T-helper 9 cell (primary cell): ENCODE data around the gene EDDM13.
A peak's percentile ranks its signal among the peaks of the same experiment; 100 is the strongest.
"Not testable (repeated sequence)": the region's sequence is repeated elsewhere in the genome, so short reads cannot be mapped to it uniquely, and the experiment has no call there.

Source experiments
- DNase-seq: peaks from one replicate; pipeline ENCODE4 v3.0.0-alpha.2; 2020

The EDDM13 gene

DNA sequence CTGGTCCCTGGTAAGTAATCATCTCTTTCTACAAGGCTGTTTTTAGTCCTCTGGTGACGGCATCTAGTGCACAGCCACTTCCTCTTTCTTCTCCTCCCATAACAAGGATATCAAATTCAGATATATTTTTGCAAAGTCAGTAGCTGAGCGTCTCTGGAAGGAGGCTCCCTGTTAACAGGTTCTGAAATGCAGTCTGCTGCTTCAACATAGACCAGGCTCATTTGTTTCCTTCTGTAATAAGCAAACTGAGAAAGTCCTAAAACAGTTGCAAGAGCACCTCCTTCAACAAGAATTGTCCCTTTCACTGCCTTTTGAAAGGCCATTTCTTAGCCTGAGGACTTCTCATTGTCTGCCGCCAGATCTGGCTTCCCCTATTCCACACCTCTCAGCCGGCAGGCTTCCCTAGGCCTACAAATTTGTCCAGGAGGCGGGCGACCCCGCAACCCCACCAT, 49.5 kb downstream of the EDDM13 start:
- DNase-seq = no peak

DNA sequence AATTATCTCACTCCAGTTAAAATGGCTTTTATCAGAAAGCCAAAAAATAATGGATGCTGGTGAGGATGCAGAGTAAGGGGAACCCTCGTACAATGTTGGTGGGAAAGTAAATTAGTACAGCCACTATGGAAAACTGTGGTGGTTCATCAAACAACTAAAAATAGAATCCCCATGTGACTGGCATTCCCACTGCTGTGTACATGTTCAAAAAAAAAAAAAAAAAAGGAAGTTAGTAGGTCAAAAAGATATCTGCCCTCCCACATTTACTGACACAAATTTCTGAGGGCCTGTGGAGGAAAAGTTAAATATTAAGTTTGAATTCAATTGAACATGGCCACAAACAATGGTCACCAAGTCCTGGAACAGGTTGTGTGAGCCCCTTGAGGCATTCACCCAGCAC, 51.9 kb downstream of the EDDM13 start:
- no peak for DNase-seq

DNA sequence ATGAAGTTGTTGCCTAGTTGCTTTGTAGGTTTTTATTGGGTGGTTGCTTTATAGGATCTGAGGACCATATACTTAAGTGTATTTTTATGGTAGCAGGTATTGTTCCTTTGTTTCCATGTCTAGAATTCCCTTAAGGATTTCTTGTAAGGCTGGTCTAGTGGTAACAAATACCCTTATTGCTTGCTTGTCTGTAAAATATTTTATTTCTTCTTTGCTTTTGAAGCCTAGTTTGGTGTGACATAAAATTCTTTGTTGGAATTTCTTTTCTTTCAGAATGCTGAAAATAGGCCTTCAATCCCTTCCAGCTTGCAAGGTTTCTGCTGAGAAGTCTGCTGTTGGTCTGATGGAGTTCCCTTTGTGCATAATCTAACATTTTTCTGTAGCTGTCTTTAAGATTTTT, 60.1 kb downstream of the EDDM13 start:
- DNase-seq = no peak

DNA sequence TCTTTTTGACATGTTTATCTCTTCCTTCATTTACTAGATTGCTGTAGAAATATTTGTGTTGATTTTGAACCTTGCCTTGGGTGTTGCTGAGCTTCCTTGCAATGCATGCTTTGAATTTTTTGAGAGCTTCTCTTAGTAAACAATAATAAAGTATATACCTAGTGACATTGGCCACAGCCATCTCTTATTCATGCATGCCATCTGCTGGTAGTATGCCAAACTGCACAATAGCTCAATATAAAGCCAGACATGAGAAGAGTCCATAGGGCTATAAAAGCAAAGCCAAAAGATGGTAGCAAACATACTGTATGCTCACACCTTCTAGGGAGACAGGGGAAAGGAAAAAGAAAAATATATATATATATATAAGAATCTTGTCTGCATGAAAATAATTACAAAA, 61.0 kb downstream of the EDDM13 start:
- peak; percentile 19 for DNase-seq

DNA sequence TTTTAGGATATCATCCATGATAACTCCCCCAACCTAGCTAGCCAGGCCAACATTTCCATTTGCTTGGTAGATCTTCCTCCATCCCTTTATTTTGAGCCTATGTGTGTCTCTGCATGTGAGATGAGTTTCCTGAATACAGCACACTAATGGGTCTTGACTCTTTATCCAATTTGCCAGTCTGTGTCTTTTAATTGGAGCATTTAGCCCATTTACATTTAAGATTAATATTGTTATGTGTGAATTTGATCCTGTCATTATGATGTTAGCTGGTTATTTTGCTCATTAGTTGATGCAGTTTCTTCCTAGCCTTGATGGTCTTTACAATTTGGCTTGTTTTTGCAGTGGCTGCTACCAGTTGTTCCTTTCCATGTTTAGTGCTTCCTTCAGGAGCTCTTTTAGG, 62.8 kb downstream of the EDDM13 start:
- DNase-seq = not testable (repeated sequence)

DNA sequence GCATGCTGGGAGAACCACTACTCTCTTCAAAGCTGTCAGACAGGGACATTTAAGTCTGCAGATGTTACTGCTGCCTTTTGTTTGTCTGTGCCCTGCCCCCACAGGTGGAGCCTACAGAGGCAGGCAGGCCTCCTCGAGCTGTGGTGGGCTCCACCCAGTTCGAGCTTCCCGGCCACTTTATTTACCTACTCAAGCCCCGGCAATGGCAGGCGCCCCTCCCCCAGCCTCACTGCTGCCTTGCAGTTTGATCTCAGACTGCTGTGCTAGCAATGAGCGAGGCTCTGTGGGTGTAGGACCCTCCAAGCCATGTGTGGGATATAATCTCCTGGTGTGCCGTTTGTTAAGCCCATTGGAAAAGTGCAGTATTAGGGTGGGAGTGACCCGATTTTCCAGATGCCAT, 64.5 kb downstream of the EDDM13 start:
- not testable (repeated sequence) for DNase-seq

DNA sequence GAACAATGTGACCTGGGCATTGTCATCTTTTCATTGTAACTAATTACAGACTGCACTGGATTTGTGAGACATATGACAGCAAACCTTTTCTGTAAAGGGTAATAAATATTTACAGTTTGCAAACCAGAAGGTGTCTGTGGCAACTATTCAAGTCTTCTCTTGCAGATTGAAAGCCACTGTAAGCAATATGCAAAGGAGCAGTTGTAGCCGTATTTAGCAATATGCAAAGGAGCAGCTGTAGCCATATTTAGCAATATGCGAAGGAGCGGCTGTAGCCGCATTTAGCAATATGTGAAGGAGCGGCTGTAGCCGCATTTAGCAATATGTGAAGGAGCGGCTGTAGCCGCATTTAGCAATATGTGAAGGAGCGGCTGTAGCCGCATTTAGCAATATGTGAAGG, 66.5 kb downstream of the EDDM13 start:
- not testable (repeated sequence) for DNase-seq

DNA sequence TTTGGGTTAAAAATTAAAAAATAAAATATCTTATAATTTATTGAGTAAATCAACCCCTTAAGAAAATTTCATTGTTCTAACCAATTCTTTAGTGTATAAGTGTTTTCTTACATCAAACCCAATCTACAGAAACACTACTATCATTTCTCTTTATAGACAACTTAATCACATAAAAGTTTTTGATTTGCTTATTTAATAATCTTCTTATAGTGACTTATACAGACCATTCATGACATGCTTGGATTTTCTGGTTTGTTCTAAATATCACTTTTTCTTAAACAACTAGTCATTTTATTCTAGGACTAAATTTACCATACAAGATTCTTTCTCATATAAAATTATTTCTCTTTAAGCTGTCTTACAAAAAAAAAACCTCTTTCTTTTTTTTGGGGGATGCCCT, 69.4 kb downstream of the EDDM13 start:
- no peak for DNase-seq

DNA sequence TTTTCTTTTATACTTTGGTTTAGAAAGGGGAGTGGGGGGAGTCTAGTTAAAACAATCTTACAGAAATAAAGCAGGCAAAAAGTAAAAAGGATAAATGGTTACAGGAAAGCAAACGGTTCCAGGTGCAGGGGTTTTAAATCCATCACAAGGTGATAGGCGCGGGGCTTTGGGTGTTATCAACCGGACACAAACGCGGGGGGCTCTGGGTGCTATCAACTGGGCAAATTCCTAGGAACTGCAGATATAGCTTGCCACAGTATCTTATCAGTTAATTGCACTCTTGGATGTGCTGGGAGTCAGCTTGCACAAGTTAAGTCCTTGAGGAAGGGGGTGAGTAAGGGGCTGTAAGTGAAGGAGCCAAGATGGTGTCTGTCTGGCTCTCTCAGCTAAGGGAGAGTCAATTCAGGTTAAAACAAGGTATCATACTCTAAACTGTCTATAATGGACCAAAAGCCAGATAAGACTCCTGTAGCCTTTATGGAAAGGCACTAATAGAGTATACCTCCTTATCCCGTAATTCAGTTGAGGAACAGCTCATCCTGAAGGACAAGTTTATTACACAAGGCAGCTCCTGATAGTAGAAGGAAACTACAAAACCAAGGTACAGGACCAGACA, 74.7 kb downstream of the EDDM13 start:
- DNase-seq = no peak

DNA sequence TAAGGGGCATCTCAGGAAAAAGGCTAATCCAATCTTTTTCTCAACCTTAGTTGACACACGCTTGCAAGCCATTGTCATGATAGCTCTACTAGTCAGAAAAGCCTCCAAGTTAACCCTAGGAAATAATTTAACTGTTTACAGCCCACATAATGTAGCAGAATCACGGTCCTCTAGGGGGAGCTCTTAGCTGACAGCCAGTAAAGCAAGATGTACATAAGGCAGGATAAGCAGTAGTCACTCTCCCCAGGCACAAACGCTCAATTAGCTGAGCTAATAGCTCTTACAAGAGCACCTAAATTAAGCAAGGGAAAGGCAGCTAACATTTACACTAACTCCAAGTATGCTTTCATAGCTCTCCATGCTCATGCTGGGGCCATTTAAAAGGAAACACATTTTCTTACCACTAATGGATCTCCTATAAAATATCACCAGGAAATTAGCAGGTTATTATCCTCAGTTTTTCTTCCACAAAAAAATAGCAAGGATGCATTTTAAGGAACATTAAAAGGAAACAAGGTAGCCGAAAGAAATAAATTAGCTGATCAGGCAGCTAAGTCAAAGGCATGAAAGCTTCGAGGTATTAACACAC, 75.8 kb downstream of the EDDM13 start:
- no peak for DNase-seq

DNA sequence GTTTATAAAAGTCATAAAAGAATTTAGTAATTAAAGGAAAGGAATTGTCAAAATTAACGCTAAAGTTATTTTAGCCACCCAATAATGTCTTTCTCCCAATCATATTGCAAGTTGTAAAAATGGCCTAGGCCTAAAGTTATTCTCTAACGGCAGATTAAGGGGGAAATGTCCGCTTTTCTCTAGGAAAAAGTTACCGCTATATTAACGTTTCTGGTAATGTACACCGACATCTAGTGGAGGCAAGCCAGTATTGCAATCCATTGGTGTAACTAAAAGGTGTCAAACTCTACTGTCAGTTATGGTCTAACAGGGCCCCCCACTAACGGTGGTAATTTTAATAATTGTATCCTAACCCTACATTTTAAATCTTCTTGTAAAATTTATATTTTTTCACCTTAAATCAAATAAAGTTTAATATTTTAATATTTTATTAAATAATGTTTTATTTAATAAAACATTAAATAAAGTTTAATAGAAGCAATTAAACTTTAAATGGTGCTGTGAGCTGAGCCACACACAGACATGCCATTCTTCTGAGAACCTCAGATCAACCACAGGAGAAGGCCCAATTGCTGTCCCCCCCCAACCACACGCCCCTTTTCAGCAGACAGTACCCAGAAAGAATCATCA, 78.0 kb downstream of the EDDM13 start:
- peak; percentile 17 for DNase-seq

DNA sequence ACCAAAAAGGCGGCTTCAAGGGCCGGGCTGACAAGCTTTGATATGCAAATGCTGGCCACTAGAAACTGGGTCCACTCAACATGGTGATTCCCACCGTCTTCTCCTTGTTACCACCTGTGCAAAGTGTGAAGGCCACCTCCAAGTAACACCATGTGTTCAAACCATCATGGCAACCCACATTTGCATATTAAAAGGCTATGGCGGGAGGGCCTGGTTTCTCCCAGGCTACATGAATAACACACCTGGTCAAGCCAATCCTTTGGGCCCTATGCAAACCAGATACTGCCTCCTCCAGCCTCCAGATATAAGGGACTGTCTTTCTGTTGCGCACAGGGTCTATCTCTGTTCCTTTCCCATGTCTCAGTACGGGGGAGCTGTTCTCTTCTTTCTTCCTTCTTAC, 78.7 kb downstream of the EDDM13 start:
- no peak for DNase-seq

DNA sequence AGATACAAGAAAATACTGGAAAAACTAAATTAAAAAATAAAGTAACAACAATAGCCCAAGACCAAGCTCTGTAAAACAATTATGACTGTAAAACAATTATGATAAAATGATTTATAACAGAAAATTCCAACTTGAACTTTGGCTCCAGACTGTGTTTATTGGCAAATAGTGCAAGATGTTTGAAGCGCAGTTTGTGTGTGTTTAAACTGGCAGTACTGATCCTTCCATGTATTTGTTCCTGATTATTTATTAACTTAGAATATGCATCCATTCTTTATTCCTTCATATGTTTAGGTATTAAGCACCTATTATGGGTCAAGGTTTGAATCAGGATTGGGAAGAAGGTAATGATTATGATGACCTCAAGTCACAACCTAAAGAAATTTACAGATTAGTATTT, 83.0 kb downstream of the EDDM13 start:
- DNase-seq = no peak

DNA sequence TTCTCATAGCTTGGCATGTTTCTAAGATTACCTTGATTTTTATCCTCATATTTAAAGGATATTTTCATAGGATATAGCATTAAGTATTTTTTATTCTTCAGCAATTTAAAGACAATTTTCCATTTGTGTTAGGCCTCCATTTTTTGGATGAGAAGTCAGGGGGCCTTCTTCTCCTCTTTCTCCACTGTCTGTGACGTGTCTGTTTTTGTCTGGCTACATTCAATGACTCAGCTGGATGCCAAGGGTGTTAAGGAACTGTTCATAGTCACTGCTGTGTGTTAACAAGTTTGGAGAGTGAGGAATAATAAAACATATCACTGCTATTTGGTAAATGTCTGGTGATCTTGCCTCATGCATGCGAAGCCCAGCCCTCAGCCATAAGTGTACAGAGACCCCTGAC, 84.4 kb downstream of the EDDM13 start:
- DNase-seq = no peak
